Endothelial cell of umbilical vein (primary cell): Measurements from ENCODE around the gene PSAT1. TPM values are rescaled to one million over a fixed set of nuclear protein-coding genes. Genes with fewer than 3 reads are reported as not detected.

Experiments used
- BruUV-seq: library from RNA; stranded (reverse); fragments of 400-500 nt; replicated peaks from 2 replicates; lab custom pipeline; 2021; lab: Mats Ljungman, UMichigan
- CTCF ChIA-PET: fragments of 300-600, 350-600 bp; sonication (Branson Sonifier 250); formaldehyde crosslinking; loops from one replicate; lab custom pipeline; 2021; ENCODE audit warnings: antibody characterized with exemption, inconsistent platforms; lab: Charles Lee
- POLR2A ChIA-PET: fragments of 300-600, 350-600 bp; sonication (Branson Sonifier 250); formaldehyde crosslinking; loops from one replicate; lab custom pipeline; 2021; ENCODE audit warnings: antibody characterized with exemption, inconsistent platforms; lab: Charles Lee
- DNase-seq: peaks from one replicate; pipeline ENCODE4 v3.0.0-alpha.2; 2011; ENCODE audit warnings: low read depth, low spot score
- FAIRE-seq: peaks from 2 replicates; lab custom pipeline; 2011; peaks lifted over from hg19 to GRCh38; lab: Jason Lieb, UNC
- H2AFZ ChIP-seq: 2 replicates; pipeline ENCODE4 v1.6.0; 2012; ENCODE audit warnings: low read depth, low read length, control low read depth, inconsistent platforms
- H3K27ac ChIP-seq: 2 replicates; pipeline ENCODE4 v1.5.1; 2011; ENCODE audit warnings: low read depth, mild to moderate bottlenecking, control low read depth, low read length, moderate library complexity; ENCODE audit not compliant: insufficient read depth
- H3K27me3 ChIP-seq, 2 experiments: 2 replicates each; pipeline versions ENCODE4 v1.6.0 to v1.6.1; 2011; ENCODE audit warnings: low read length in 2 of 2, mixed read lengths in 1 of 2; ENCODE audit not compliant: control insufficient read depth in 2 of 2, insufficient read depth in 2 of 2
- H3K36me3 ChIP-seq, 2 experiments: 2 replicates in 1 of 2; 3 replicates in 1 of 2; pipeline ENCODE4 v1.5.1; 2011; ENCODE audit warnings: low read length in 2 of 2, mild to moderate bottlenecking in 1 of 2, moderate library complexity in 1 of 2; ENCODE audit not compliant: control insufficient read depth in 2 of 2, insufficient read depth in 2 of 2; ENCODE audit errors: extremely low read depth in 1 of 2
- H3K4me1 ChIP-seq: 3 replicates; pipeline ENCODE4 v1.5.1; 2011; ENCODE audit warnings: mild to moderate bottlenecking, low read length; ENCODE audit not compliant: control insufficient read depth, insufficient read depth; ENCODE audit errors: extremely low read depth
- H3K4me2 ChIP-seq: 2 replicates; pipeline ENCODE4 v1.6.1; 2011; ENCODE audit warnings: low read length, control low read depth, mixed read lengths; ENCODE audit not compliant: insufficient read depth
- H3K4me3 ChIP-seq, 3 experiments: fragments of 200-600 bp in 1 of 3; sonication (generic), shearing (Covaris generic) in 1 of 3; replicated peaks in 1 of 3; 2 replicates each; pipeline ENCODE4 v1.5.1; 2011 to 2016; ENCODE audit warnings: control low read depth in 3 of 3, low read length in 3 of 3, mild to moderate bottlenecking in 2 of 3, inconsistent platforms in 1 of 3, low read depth in 1 of 3, moderate library complexity in 1 of 3; ENCODE audit not compliant: insufficient read depth in 1 of 3
- H3K79me2 ChIP-seq: 2 replicates; pipeline ENCODE4 v1.6.0; 2012; ENCODE audit warnings: low read length, inconsistent platforms; ENCODE audit not compliant: control insufficient read depth, insufficient read depth
- H3K9ac ChIP-seq: replicated peaks from 2 replicates; pipeline ENCODE3; 2011; ENCODE audit warnings: low read length, control low read depth; ENCODE audit not compliant: insufficient read depth; ENCODE audit errors: extremely low read depth
- H3K9me1 ChIP-seq: replicated peaks from 3 replicates; pipeline ENCODE4 v1.6.0; 2011; ENCODE audit warnings: mild to moderate bottlenecking, low read length; ENCODE audit not compliant: control insufficient read depth, insufficient read depth; ENCODE audit errors: extremely low read depth
- H3K9me3 ChIP-seq: replicated peaks from 2 replicates; pipeline ENCODE4 v1.5.1; 2012; ENCODE audit warnings: low read length, inconsistent platforms; ENCODE audit not compliant: control insufficient read depth, insufficient read depth
- H4K20me1 ChIP-seq: replicated peaks from 2 replicates; pipeline ENCODE3; 2011; ENCODE audit warnings: mild to moderate bottlenecking, low read length; ENCODE audit not compliant: control insufficient read depth, insufficient read depth; ENCODE audit errors: extremely low read depth
- CTCF ChIP-seq, 2 donors: IDR thresholded peaks; 1 replicate in 1 of 2; 2 replicates in 1 of 2; pipeline ENCODE4 v1.5.1; 2011; ENCODE audit warnings: low read length in 2 of 2, mild to moderate bottlenecking in 2 of 2, moderate library complexity in 2 of 2, control low read depth in 1 of 2, inconsistent platforms in 1 of 2, low read depth in 1 of 2; ENCODE audit not compliant: insufficient read depth in 1 of 2; ENCODE audit errors: extremely low read depth in 1 of 2
- EZH2 ChIP-seq: IDR thresholded peaks from 2 replicates; pipeline ENCODE4 v1.6.1; 2012; ENCODE audit warnings: borderline replicate concordance, low read depth, mild to moderate bottlenecking, moderate library complexity, low read length, inconsistent platforms; ENCODE audit not compliant: severe bottlenecking
- FOS ChIP-seq: IDR thresholded peaks from 2 replicates; pipeline ENCODE4 v1.6.1; 2011; ENCODE audit warnings: mild to moderate bottlenecking, low read length, moderate library complexity, borderline replicate concordance; ENCODE audit not compliant: insufficient read depth
- GATA2 ChIP-seq: IDR thresholded peaks from 2 replicates; pipeline ENCODE4 v1.7.0; 2011; ENCODE audit warnings: low read depth, mild to moderate bottlenecking, moderate library complexity, mixed read lengths, low read length; ENCODE audit not compliant: insufficient read length, insufficient read depth
- JUN ChIP-seq: IDR thresholded peaks from 2 replicates; pipeline ENCODE4 v1.6.1; 2011; ENCODE audit warnings: borderline replicate concordance, low read depth; ENCODE audit not compliant: insufficient read length, insufficient read depth
- MYC ChIP-seq: IDR thresholded peaks from one replicate; pipeline ENCODE4 v1.6.1; 2011; ENCODE audit warnings: mild to moderate bottlenecking, low read depth, low read length
- POLR2A ChIP-seq: IDR thresholded peaks from 2 replicates; pipeline ENCODE4 v1.6.1; 2012; ENCODE audit warnings: low read depth, mild to moderate bottlenecking, control low read depth, low read length
- POLR2AphosphoS5 ChIP-seq: IDR thresholded peaks from 2 replicates; pipeline ENCODE4 v1.6.1; 2012; ENCODE audit warnings: low read depth, mild to moderate bottlenecking, control low read depth, low read length, moderate library complexity; ENCODE audit not compliant: insufficient read depth
- dilution Hi-C: fragments of 300-500 bp; cut with MboI; formaldehyde crosslinking; loops from one replicate; pipeline ENCODE4 v1.15.0; 2019; ENCODE audit warnings: low sequenced_read_pairs; ENCODE audit not compliant: extremely low pct_ligation_motif_present
- intact Hi-C: fragments of 100-400 bp; cut with micrococcal nuclease; formaldehyde crosslinking; loops from one replicate; pipeline ENCODE4 v1.10.0; 2022
- polyA plus RNA-seq, 4 experiments: library from polyadenylated mRNA; depleted of rRNA in 3 of 4; stranded (reverse) in 3 of 4; unstranded in 1 of 4; fragments of >200 nt; gene quantifications; 2 replicates each; pipeline versions ENCODE4 v1.2.1 to v1.2.3, GENCODE V29; 2011 to 2012; ENCODE audit warnings: missing spikeins in 1 of 4
- total RNA-seq: library from RNA; stranded (reverse); gene quantifications from 2 replicates; pipeline ENCODE4 v1.2.3, GENCODE V29; 2021
- TF ChIP-seq, protein P1 (sequence below): IDR thresholded peaks from 2 replicates; pipeline ENCODE4 v1.6.1; 2011; ENCODE audit not compliant: insufficient read depth, insufficient read length

The PSAT1 gene
- total and polyA plus RNA-seq, 2 donors (not counting 3 experiments of a cell fraction or from before 2014, with no cell fraction given): 19.1 to 47.3 TPM

DNA sequence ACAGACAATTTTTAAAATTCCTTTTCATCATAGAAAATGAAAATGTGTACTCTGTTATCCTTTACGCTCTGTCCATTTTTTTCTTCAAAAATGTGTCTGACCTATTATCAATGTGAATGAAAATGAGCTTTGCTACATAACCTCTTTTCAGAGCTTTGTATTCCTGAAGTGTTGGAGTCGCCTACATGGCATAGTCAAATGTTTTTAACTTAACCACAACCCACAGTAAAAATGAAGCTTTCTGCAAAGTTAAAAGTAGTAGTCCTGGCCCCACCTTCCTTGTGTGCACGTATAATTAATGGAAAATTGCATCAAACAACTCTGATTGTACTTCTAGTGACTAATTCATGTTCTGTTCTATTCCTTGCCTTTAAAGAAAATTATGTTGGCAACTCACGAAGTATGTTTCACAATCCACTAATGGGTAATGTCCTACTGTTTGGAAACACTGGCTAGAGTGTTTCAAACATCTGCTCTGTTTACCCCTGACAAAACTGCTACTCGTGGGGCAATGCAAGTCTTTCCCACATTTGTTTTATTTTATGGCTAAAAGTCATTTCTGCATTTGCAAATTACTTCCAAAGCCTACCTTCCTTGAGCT is 18.6 kb upstream of the PSAT1 start:
- Histone ChIP-seq H3K27ac (no peak overlapping the region), H3K9me3 (no peaks in the 10 kb centered on the region), H3K79me2 (no peaks in the 10 kb centered on the region), H2AFZ (no peak overlapping the region), H3K9me1 (no peaks in the 10 kb centered on the region), H3K9ac (no peak overlapping the region), H3K4me2 (no peak overlapping the region), H4K20me1 (no peaks in the 10 kb centered on the region), H3K4me1 (no peaks in the 10 kb centered on the region), H3K36me3 (no peaks in the 10 kb centered on the region), H3K27me3 (no peaks in the 10 kb centered on the region), H3K4me3 (no peak overlapping the region)
- dilution Hi-C loops: no loop called here
- DNase-seq (no peak), FAIRE-seq (no peak)
- ChIA-PET POLR2A (no interaction called here), CTCF (interaction anchor here (1.0 to 2.0 kb wide), 3 partner anchors 14 to 19 kb away, joined by 3 to 7 read pairs (median 4); partner anchors contain the start of gene PSAT1)
- TF ChIP-seq GATA2: no peak
- no peak for TF ChIP-seq JUN
- no peak for TF ChIP-seq POLR2AphosphoS5
- no peak for TF ChIP-seq CTCF (IDR thresholded peaks at IDR 0.05; ENCODE audit: extremely low read depth in 1 of 2, insufficient read depth in 1 of 2, low read depth in 1 of 2, low read length in 2 of 2)
- TF ChIP-seq, protein P1, sequence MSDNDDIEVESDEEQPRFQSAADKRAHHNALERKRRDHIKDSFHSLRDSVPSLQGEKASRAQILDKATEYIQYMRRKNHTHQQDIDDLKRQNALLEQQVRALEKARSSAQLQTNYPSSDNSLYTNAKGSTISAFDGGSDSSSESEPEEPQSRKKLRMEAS: no peak
- no peak for TF ChIP-seq FOS
- no peak for TF ChIP-seq MYC
- no peak for TF ChIP-seq POLR2A
- TF ChIP-seq EZH2: no peak
- intact Hi-C loops: no loop called here
- no TSS peak for BruUV-seq
